Colonic mucosa (tissue), 4 donors: ENCODE measurements around the gene ADGRV1. TPM values are rescaled to one million over a fixed set of nuclear protein-coding genes. Genes with fewer than 3 reads are reported as not detected.

Experiments used
- DNase-seq: peaks from one replicate; pipeline ENCODE4 v3.0.0-alpha.2; 2020
- H3K27ac ChIP-seq: fragments of 200-600 bp; one replicate; pipeline ENCODE4 v1.8.0; 2021
- H3K27me3 ChIP-seq: fragments of 200-600 bp; one replicate; pipeline ENCODE4 v1.8.0; 2021
- H3K36me3 ChIP-seq: fragments of 200-600 bp; one replicate; pipeline ENCODE4 v1.8.0; 2021
- H3K4me1 ChIP-seq: fragments of 200-600 bp; one replicate; pipeline ENCODE4 v1.8.0; 2021; ENCODE audit warnings: mild to moderate bottlenecking
- H3K4me3 ChIP-seq: fragments of 200-600 bp; one replicate; pipeline ENCODE4 v1.8.0; 2021
- H3K9ac ChIP-seq, 2 donors: one replicate each; pipeline ENCODE4 v1.7.0; 2013; ENCODE audit warnings: control low read depth in 2 of 2, low read depth in 2 of 2, low read length in 2 of 2
- H3K9me3 ChIP-seq: fragments of 200-600 bp; one replicate; pipeline ENCODE4 v1.8.0; 2021
- CTCF ChIP-seq: fragments of 200-600 bp; IDR thresholded peaks from one replicate; pipeline ENCODE4 v1.8.0; 2022; ENCODE audit warnings: antibody characterized with exemption, mild to moderate bottlenecking
- intact Hi-C: fragments of 100-400 bp; cut with DNase I; formaldehyde crosslinking; loops from one replicate; pipeline ENCODE4 v1.14.1; 2022
- total RNA-seq, 2 donors: library from RNA; stranded (reverse); fragmentation: NEBNext Ultra II Directional in 1 of 2; extraction: Animal tissue kit (Norgen Biotek cat#: 25700) in 1 of 2; gene quantifications; one replicate each; pipeline ENCODE4 v1.2.1, GENCODE V29; 2021
- donor health status: healthy.
- donor health status: DM: no; HTN: no; CAD: no.
- donor health status: DM: no; HTN: no; CAD: no.

The ADGRV1 gene
- total RNA-seq, 2 donors from 2014 or later = 5.1 to 12.9 TPM

- no peaks in the 10 kb centered on the region for H3K9me3 ChIP-seq
These were observed 351.3 kb downstream of the ADGRV1 start for GRCh38 chr5:90909940-90910339.

GRCh38 chr5:90911169-90911568 lies 352.6 kb downstream of the ADGRV1 start:
- intact Hi-C loops = no loop called here
- no peak for TF ChIP-seq CTCF
- H3K27ac ChIP-seq = no peak overlapping the region
- no peaks in the 10 kb centered on the region for H3K9me3 ChIP-seq
- no peaks in the 10 kb centered on the region for H3K4me1 ChIP-seq
- H3K4me3 ChIP-seq = no peak overlapping the region
- no peak overlapping the region for H3K9ac ChIP-seq
- DNase-seq = no peak
- H3K27me3 ChIP-seq = no peaks in the 10 kb centered on the region
- H3K36me3 ChIP-seq = no peaks in the 10 kb centered on the region

More at GRCh38 chr5:90909940-90910339, 351.3 kb downstream of the ADGRV1 start:
- no peak overlapping the region for H3K27ac ChIP-seq
- H3K27me3 ChIP-seq = no peaks in the 10 kb centered on the region
- no peaks in the 10 kb centered on the region for H3K4me1 ChIP-seq
- no peaks in the 10 kb centered on the region for H3K36me3 ChIP-seq
- intact Hi-C loops = no loop called here
- no peak overlapping the region for H3K4me3 ChIP-seq
- no peak for DNase-seq
- TF ChIP-seq CTCF = no peak
- no peak overlapping the region for H3K9ac ChIP-seq

GRCh38 chr5:90912476-90912875 lies 353.9 kb downstream of the ADGRV1 start:
- Histone ChIP-seq H3K27ac (no peak overlapping the region), H3K36me3 (no peaks in the 10 kb centered on the region), H3K27me3 (no peaks in the 10 kb centered on the region), H3K4me1 (no peaks in the 10 kb centered on the region), H3K9me3 (no peaks in the 10 kb centered on the region), H3K9ac (no peak overlapping the region), H3K4me3 (no peak overlapping the region)
- TF ChIP-seq CTCF = no peak
- no peak for DNase-seq
- intact Hi-C loops = no loop called here

- no peaks in the 10 kb centered on the region for H3K36me3 ChIP-seq
- no peak for TF ChIP-seq CTCF
- H3K9ac ChIP-seq = no peak overlapping the region
These were observed 356.8 kb downstream of the ADGRV1 start for GRCh38 chr5:90915393-90915792.

GRCh38 chr5:90916947-90917800 lies 358.6 kb downstream of the ADGRV1 start:
- Histone ChIP-seq H3K4me3 (no peak overlapping the region), H3K9ac (no peak overlapping the region), H3K27me3 (no peaks in the 10 kb centered on the region), H3K9me3 (no peaks in the 10 kb centered on the region), H3K27ac (no peak overlapping the region), H3K36me3 (no peaks in the 10 kb centered on the region), H3K4me1 (no peaks in the 10 kb centered on the region)
- DNase-seq = no peak
- no peak for TF ChIP-seq CTCF
- intact Hi-C loops = no loop called here

More at GRCh38 chr5:90915393-90915792, 356.8 kb downstream of the ADGRV1 start:
- no peaks in the 10 kb centered on the region for H3K27me3 ChIP-seq
- no peak overlapping the region for H3K27ac ChIP-seq
- H3K4me1 ChIP-seq = no peaks in the 10 kb centered on the region
- no peak for DNase-seq
- intact Hi-C loops = no loop called here
- H3K9me3 ChIP-seq = no peaks in the 10 kb centered on the region
- no peak overlapping the region for H3K4me3 ChIP-seq
